IMR-90 (cell line): ENCODE data around the gene HMGCLL1. TPM values are rescaled to one million over a fixed set of nuclear protein-coding genes. Genes with fewer than 3 reads are reported as not detected.

ENCODE experiments used
- ATAC-seq: fragments of 200-7000 bp; cut with Tn5 transposase; 2 replicates; pipeline ENCODE4 v1.9.1; 2020; ENCODE audit warnings: low read depth, mild to moderate bottlenecking, moderate library complexity
- BruUV-seq: library from RNA; stranded (reverse); fragments of 400-500 nt; replicated peaks from 2 replicates; lab custom pipeline; 2021; lab: Mats Ljungman, UMichigan
- CTCF ChIA-PET: fragments of 300-600 bp; formaldehyde crosslinking; extraction: SDS; loops from one replicate; lab custom pipeline; 2021; ENCODE audit warnings: antibody characterized with exemption; lab: Yijun Ruan, JAX
- POLR2A ChIA-PET: fragments of 300-600 bp; sonication (Branson Sonifier 250); formaldehyde crosslinking; loops from one replicate; lab custom pipeline; 2022; ENCODE audit warnings: antibody characterized with exemption; ENCODE audit not compliant: unreplicated experiment; lab: Charles Lee
- DNase-seq: peaks from one replicate; pipeline ENCODE4 v3.0.0; 2013
- H2AFZ ChIP-seq: replicated peaks from 2 replicates; pipeline ENCODE3; 2013; ENCODE audit warnings: low read length, mild to moderate bottlenecking; ENCODE audit not compliant: poor library complexity
- H2AK5ac ChIP-seq: 2 replicates; pipeline ENCODE4 v1.6.1; 2013; ENCODE audit warnings: low read depth, low read length, inconsistent platforms
- H2AK9ac ChIP-seq: replicated peaks from 2 replicates; pipeline ENCODE3; 2013; ENCODE audit warnings: mild to moderate bottlenecking, low read depth, low read length, moderate library complexity; ENCODE audit not compliant: poor library complexity
- H2BK120ac ChIP-seq: 2 replicates; pipeline ENCODE4 v1.6.1; 2013; ENCODE audit warnings: low read depth, low read length, inconsistent platforms
- H2BK15ac ChIP-seq: 3 replicates; pipeline ENCODE4 v1.6.1; 2013; ENCODE audit warnings: low read depth, low read length, inconsistent platforms
- H2BK20ac ChIP-seq: 2 replicates; pipeline ENCODE4 v1.6.1; 2013; ENCODE audit warnings: low read depth, mild to moderate bottlenecking, inconsistent platforms, low read length, moderate library complexity
- H2BK5ac ChIP-seq: 2 replicates; pipeline ENCODE4 v1.6.1; 2013; ENCODE audit warnings: mild to moderate bottlenecking, low read depth, low read length, inconsistent platforms; ENCODE audit not compliant: poor library complexity, severe bottlenecking
- H3K14ac ChIP-seq: replicated peaks from 2 replicates; pipeline ENCODE4 v1.6.1; 2013; ENCODE audit warnings: low read depth, low read length, inconsistent platforms
- H3K18ac ChIP-seq: 2 replicates; pipeline ENCODE4 v1.6.1; 2013; ENCODE audit warnings: low read depth, low read length, control low read depth
- H3K23ac ChIP-seq: 2 replicates; pipeline ENCODE4 v1.6.1; 2013; ENCODE audit warnings: low read depth, low read length, inconsistent platforms
- H3K27ac ChIP-seq: 2 replicates; pipeline ENCODE4 v1.5.1; 2013; ENCODE audit warnings: mild to moderate bottlenecking, control low read depth, low read length; ENCODE audit not compliant: insufficient read depth
- H3K27me3 ChIP-seq: 2 replicates; pipeline ENCODE4 v1.6.1; 2013; ENCODE audit warnings: low read length; ENCODE audit not compliant: control insufficient read depth, insufficient read depth
- H3K36me3 ChIP-seq: 2 replicates; pipeline ENCODE4 v1.6.1; 2013; ENCODE audit warnings: low read length, mixed read lengths; ENCODE audit not compliant: control insufficient read depth, insufficient read depth
- H3K4ac ChIP-seq: 2 replicates; pipeline ENCODE4 v1.6.1; 2013; ENCODE audit warnings: low read depth, low read length, inconsistent platforms
- H3K4me1 ChIP-seq: 2 replicates; pipeline ENCODE4 v1.6.1; 2013; ENCODE audit warnings: low read length, mixed read lengths; ENCODE audit not compliant: control insufficient read depth, insufficient read depth
- H3K4me2 ChIP-seq: 2 replicates; pipeline ENCODE4 v1.6.1; 2013; ENCODE audit warnings: low read depth, mild to moderate bottlenecking, control low read depth, low read length, moderate library complexity
- H3K4me3 ChIP-seq: 2 replicates; pipeline ENCODE4 v1.5.1; 2013; ENCODE audit warnings: low read depth, mild to moderate bottlenecking, control low read depth, low read length, moderate library complexity; ENCODE audit not compliant: insufficient read depth
- H3K56ac ChIP-seq: 2 replicates; pipeline ENCODE4 v1.6.1; 2013; ENCODE audit warnings: low read length, inconsistent platforms; ENCODE audit not compliant: insufficient read depth; ENCODE audit errors: extremely low read depth
- H3K79me1 ChIP-seq, 2 experiments: 2 replicates each; pipeline ENCODE4 v1.6.1; 2013; ENCODE audit warnings: low read length in 2 of 2, inconsistent platforms in 1 of 2, low read depth in 1 of 2
- H3K9ac ChIP-seq: 2 replicates; pipeline ENCODE4 v1.6.1; 2013; ENCODE audit warnings: low read depth, low read length, control low read depth
- H3K9me1 ChIP-seq: 2 replicates; pipeline ENCODE4 v1.6.1; 2013; ENCODE audit warnings: low read length, inconsistent platforms; ENCODE audit not compliant: insufficient read depth
- H3K9me3 ChIP-seq: 2 replicates; pipeline ENCODE4 v1.6.1; 2013; ENCODE audit warnings: low read length; ENCODE audit not compliant: control insufficient read depth, insufficient read depth
- H4K20me1 ChIP-seq: 2 replicates; pipeline ENCODE4 v1.6.1; 2013; ENCODE audit warnings: low read length, inconsistent platforms; ENCODE audit not compliant: insufficient read depth
- H4K5ac ChIP-seq: 2 replicates; pipeline ENCODE4 v1.6.1; 2013; ENCODE audit warnings: mild to moderate bottlenecking, low read depth, low read length, control low read depth
- H4K8ac ChIP-seq, 2 experiments: 2 replicates each; pipeline ENCODE4 v1.6.1; 2013; ENCODE audit warnings: low read depth in 2 of 2, low read length in 2 of 2, control low read depth in 1 of 2, inconsistent platforms in 1 of 2
- H4K91ac ChIP-seq: 2 replicates; pipeline ENCODE4 v1.6.1; 2013; ENCODE audit warnings: low read depth, low read length, inconsistent platforms; ENCODE audit not compliant: insufficient read depth
- MAZ ChIP-seq: IDR thresholded peaks from 2 replicates; pipeline ENCODE4 v1.6.1; 2012; ENCODE audit warnings: low read depth, mild to moderate bottlenecking, low read length, improper control_type of control experiment, moderate library complexity, borderline replicate concordance
- MXI1 ChIP-seq: IDR thresholded peaks from 2 replicates; pipeline ENCODE4 v1.6.1; 2012; ENCODE audit warnings: low read depth, mild to moderate bottlenecking, low read length, moderate library complexity, borderline replicate concordance
- RAD21 ChIP-seq: IDR thresholded peaks from 2 replicates; pipeline ENCODE4 v1.6.1; 2012; ENCODE audit warnings: low read length, improper control_type of control experiment
- RFX5 ChIP-seq: IDR thresholded peaks from 2 replicates; pipeline ENCODE4 v1.8.0; 2012; ENCODE audit warnings: low read depth, mild to moderate bottlenecking, low read length, moderate library complexity
- WGBS, 2 experiments: methylation state at CpG; one replicate each; pipeline versions ENCODE4 v1.1.5 to v1.1.7; 2013; ENCODE audit warnings: missing lambda C conversion rate in 2 of 2; ENCODE audit not compliant: insufficient read length in 1 of 2; ENCODE audit errors: extremely low coverage in 2 of 2; 5-methylcytosine and 5-hydroxymethylcytosine counted together
- dilution Hi-C: fragments of 300-500 bp; cut with HindIII; formaldehyde crosslinking; loops from one replicate; pipeline ENCODE4 v1.14.3; 2018; ENCODE audit warnings: low sequenced_read_pairs; ENCODE audit not compliant: unreplicated experiment
- in situ Hi-C: fragments of 300-500 bp; cut with MboI; formaldehyde crosslinking; loops from 3 replicates; pipeline ENCODE4 v1.14.3; 2019; ENCODE audit warnings: low sequenced_read_pairs, inconsistent platforms, mixed read lengths
- intact Hi-C: fragments of 100-400 bp; cut with micrococcal nuclease; formaldehyde crosslinking; loops from 2 replicates; pipeline ENCODE4 v1.10.0; 2022
- polyA plus RNA-seq, 3 experiments: library from polyadenylated mRNA; depleted of rRNA; stranded (reverse); fragments of >200 nt; gene quantifications; 2 replicates each; pipeline ENCODE4 v1.2.3, GENCODE V29; 2012; ENCODE audit warnings: low replicate concordance in 1 of 3
- total RNA-seq: library from RNA; depleted of rRNA; stranded (reverse); fragments of >200 nt; gene quantifications from 2 replicates; pipeline ENCODE4 v1.2.3, GENCODE V29; 2012

The HMGCLL1 gene
- total and polyA plus RNA-seq, 2 of the 4 experiments (the other 2 are of a cell fraction) = 0.03 TPM; not detected in 1

DNA sequence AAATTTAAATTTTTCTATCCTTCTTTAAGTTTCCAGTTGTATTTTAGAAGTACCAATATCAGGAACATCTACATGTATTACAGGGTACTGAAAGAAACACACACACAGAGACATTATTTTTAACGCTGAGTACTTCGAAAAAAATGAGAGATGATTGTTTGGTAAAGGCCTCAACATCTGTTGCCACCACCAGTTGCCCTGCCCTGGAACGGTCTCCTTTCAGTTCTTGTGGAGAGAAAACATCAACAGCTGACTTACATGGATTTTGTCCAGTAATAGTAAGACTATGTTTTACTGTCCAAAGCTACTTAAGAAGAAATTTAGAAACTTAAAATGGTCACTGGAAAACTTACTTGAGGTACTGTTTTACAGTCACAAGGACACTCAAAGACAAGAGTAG is 16.7 kb downstream of the HMGCLL1 start:
- no peak overlapping the region for H2BK15ac ChIP-seq
- intact Hi-C loops = no loop called here
- H3K14ac ChIP-seq = no peak overlapping the region
- H4K5ac ChIP-seq = no peak overlapping the region
- no TSS peak for BruUV-seq
- H2AK9ac ChIP-seq = no peak overlapping the region
- H2BK5ac ChIP-seq = no peak overlapping the region
- H2AFZ ChIP-seq = no peak overlapping the region
- no peak overlapping the region for H3K9ac ChIP-seq
- H3K23ac ChIP-seq = no peak overlapping the region
- POLR2A ChIA-PET = no interaction called here
- H3K18ac ChIP-seq = no peak overlapping the region
- dilution Hi-C loops = no loop called here
- H3K4me2 ChIP-seq = no peak overlapping the region
- H3K9me1 ChIP-seq = no peaks in the 10 kb centered on the region
- H3K4ac ChIP-seq = no peak overlapping the region
- H3K36me3 ChIP-seq = no peaks in the 10 kb centered on the region
- no peak overlapping the region for H2BK120ac ChIP-seq
- no peak overlapping the region for H3K27ac ChIP-seq
- no peak for TF ChIP-seq MAZ
- TF ChIP-seq RFX5 = no peak
- TF ChIP-seq MXI1 = no peak
- no peak for TF ChIP-seq RAD21
- CTCF ChIA-PET = no interaction called here
- H3K79me1 ChIP-seq = no peaks in the 10 kb centered on the region
- no peaks in the 10 kb centered on the region for H3K4me1 ChIP-seq
- DNase-seq (no peak), ATAC-seq (no peak)
- H3K4me3 ChIP-seq = no peak overlapping the region
- in situ Hi-C loops = no loop called here
- no peak overlapping the region for H2BK20ac ChIP-seq
- H2AK5ac ChIP-seq = no peak overlapping the region
- no peaks in the 10 kb centered on the region for H3K9me3 ChIP-seq
- no peak overlapping the region for H3K56ac ChIP-seq
- no peak overlapping the region for H4K8ac ChIP-seq
- no CpG with 5 or more reads among the region's 3 CpGs for WGBS, 2 experiments
- no peak overlapping the region for H4K91ac ChIP-seq
- no peaks in the 10 kb centered on the region for H4K20me1 ChIP-seq
- peaks cover 6% of the 10 kb centered on the region; the same call in 1 of the 2 replicates for H3K27me3 ChIP-seq
